GM18909 (cell line): ENCODE results near the gene FAM193A.
"Not testable (repeated sequence)": the region's sequence is repeated elsewhere in the genome, so short reads cannot be mapped to it uniquely, and the experiment has no call there.

ENCODE experiments used
- ATAC-seq: cut with Tn5 transposase; IDR thresholded peaks from one replicate; pipeline ENCODE4 v1.9.1; 2021; ENCODE audit warnings: mild to moderate bottlenecking; ENCODE audit not compliant: unreplicated experiment, poor library complexity

The FAM193A gene

GRCh38 chr4:2572866-2573265 lies 36.4 kb downstream of the FAM193A start:
- no peak for ATAC-seq

GRCh38 chr4:2574009-2574408 lies 37.6 kb downstream of the FAM193A start:
- no peak for ATAC-seq

- no peak for ATAC-seq
These were observed 38.4 kb downstream of the FAM193A start for GRCh38 chr4:2574863-2575262.

- no peak for ATAC-seq
These were observed 39.8 kb downstream of the FAM193A start for GRCh38 chr4:2576290-2576689.

- no peak for ATAC-seq
These were observed 41.7 kb downstream of the FAM193A start for GRCh38 chr4:2578106-2578505.

GRCh38 chr4:2579910-2580309 lies 43.5 kb downstream of the FAM193A start:
- ATAC-seq: no peak

GRCh38 chr4:2583092-2583491 lies 46.6 kb downstream of the FAM193A start:
- no peak for ATAC-seq

GRCh38 chr4:2583517-2583916 lies 47.1 kb downstream of the FAM193A start:
- ATAC-seq: no peak

- ATAC-seq: no peak
These were observed 50.1 kb downstream of the FAM193A start for GRCh38 chr4:2586502-2586901.

GRCh38 chr4:2587213-2587823 lies 50.9 kb downstream of the FAM193A start:
- ATAC-seq: no peak

- no peak for ATAC-seq
These were observed 51.8 kb downstream of the FAM193A start for GRCh38 chr4:2588259-2588658.

- no peak for ATAC-seq
These were observed 54.7 kb downstream of the FAM193A start for GRCh38 chr4:2591189-2591588.

GRCh38 chr4:2592014-2592413 lies 55.6 kb downstream of the FAM193A start:
- ATAC-seq: not testable (repeated sequence)

GRCh38 chr4:2592572-2592971 lies 56.1 kb downstream of the FAM193A start:
- no peak for ATAC-seq

- no peak for ATAC-seq
These were observed 56.6 kb downstream of the FAM193A start for GRCh38 chr4:2593003-2593402.

- ATAC-seq: no peak
These were observed 59.0 kb downstream of the FAM193A start for GRCh38 chr4:2595436-2595835.

GRCh38 chr4:2595952-2596552 lies 59.6 kb downstream of the FAM193A start:
- no peak for ATAC-seq

GRCh38 chr4:2596611-2597010 lies 60.2 kb downstream of the FAM193A start:
- no peak for ATAC-seq

- ATAC-seq: peak; percentile 85
These were observed 62.3 kb downstream of the FAM193A start for GRCh38 chr4:2598511-2599303.

GRCh38 chr4:2599304-2599654 lies 62.8 kb downstream of the FAM193A start:
- ATAC-seq: no peak

GRCh38 chr4:2600878-2601277 lies 64.4 kb downstream of the FAM193A start:
- ATAC-seq: no peak

- no peak for ATAC-seq
These were observed 68.2 kb downstream of the FAM193A start for GRCh38 chr4:2604614-2605013.
